Bronchial epithelial cell (primary cell): Measurements from ENCODE around the gene ANGPTL2. TPM values are rescaled to one million over a fixed set of nuclear protein-coding genes. Genes with fewer than 3 reads are reported as not detected.

Experiments used
- DNase-seq: peaks from one replicate; pipeline ENCODE4 v3.0.0-alpha.2; 2010; ENCODE audit warnings: low read depth
- FAIRE-seq: peaks from 2 replicates; lab custom pipeline; 2011; peaks lifted over from hg19 to GRCh38; lab: Jason Lieb, UNC
- H3K27me3 ChIP-seq: 2 replicates; pipeline ENCODE4 v1.5.1; 2011; ENCODE audit warnings: low read length; ENCODE audit not compliant: control insufficient read depth, insufficient read depth
- H3K36me3 ChIP-seq: 2 replicates; pipeline ENCODE4 v1.5.1; 2011; ENCODE audit warnings: low read length; ENCODE audit not compliant: control insufficient read depth, insufficient read depth
- H3K4me3 ChIP-seq: 2 replicates; pipeline ENCODE4 v1.5.1; 2011; ENCODE audit warnings: mild to moderate bottlenecking, low read depth, low read length, control low read depth
- total RNA-seq: library from RNA; depleted of rRNA; stranded (reverse); fragments of >200 nt; gene quantifications from 2 replicates; pipeline ENCODE4 v1.2.1, GENCODE V29; 2014
- TF ChIP-seq, protein P1 (sequence below): IDR thresholded peaks from 2 replicates; pipeline ENCODE4 v1.5.1; 2011; ENCODE audit warnings: mild to moderate bottlenecking, moderate library complexity, low read length, control low read depth, inconsistent platforms; ENCODE audit not compliant: insufficient read depth, severe bottlenecking

ANGPTL2 gene
- total RNA-seq, 1 donor from 2014 or later, result 0.79 TPM

DNA sequence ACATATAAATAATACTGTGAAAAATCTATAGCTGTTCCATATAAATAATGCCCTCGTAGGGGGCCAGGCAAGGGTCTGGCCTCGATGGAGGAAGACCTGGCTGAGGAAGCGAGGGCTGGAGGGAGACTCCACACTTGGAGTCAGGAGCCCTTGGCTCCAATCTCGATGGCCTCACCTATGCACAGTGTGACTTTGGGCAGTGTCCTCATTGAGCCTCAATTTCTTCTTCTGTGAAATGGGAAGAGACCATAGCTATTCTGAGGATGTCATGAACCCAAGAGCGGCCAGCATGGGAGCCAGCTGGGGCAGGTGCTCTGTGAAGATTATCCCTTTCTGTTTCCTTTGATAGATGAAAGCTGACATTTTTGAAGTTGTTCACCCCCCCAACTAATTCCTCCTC is 24.8 kb downstream of the ANGPTL2 start:
- H3K27me3 ChIP-seq, result peaks cover 5% of the 10 kb centered on the region
- H3K36me3 ChIP-seq, result no peaks in the 10 kb centered on the region
- no peak overlapping the region for H3K4me3 ChIP-seq
- DNase-seq (no peak), FAIRE-seq (no peak)
- TF ChIP-seq, protein P1, sequence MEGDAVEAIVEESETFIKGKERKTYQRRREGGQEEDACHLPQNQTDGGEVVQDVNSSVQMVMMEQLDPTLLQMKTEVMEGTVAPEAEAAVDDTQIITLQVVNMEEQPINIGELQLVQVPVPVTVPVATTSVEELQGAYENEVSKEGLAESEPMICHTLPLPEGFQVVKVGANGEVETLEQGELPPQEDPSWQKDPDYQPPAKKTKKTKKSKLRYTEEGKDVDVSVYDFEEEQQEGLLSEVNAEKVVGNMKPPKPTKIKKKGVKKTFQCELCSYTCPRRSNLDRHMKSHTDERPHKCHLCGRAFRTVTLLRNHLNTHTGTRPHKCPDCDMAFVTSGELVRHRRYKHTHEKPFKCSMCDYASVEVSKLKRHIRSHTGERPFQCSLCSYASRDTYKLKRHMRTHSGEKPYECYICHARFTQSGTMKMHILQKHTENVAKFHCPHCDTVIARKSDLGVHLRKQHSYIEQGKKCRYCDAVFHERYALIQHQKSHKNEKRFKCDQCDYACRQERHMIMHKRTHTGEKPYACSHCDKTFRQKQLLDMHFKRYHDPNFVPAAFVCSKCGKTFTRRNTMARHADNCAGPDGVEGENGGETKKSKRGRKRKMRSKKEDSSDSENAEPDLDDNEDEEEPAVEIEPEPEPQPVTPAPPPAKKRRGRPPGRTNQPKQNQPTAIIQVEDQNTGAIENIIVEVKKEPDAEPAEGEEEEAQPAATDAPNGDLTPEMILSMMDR, result no peak

DNA sequence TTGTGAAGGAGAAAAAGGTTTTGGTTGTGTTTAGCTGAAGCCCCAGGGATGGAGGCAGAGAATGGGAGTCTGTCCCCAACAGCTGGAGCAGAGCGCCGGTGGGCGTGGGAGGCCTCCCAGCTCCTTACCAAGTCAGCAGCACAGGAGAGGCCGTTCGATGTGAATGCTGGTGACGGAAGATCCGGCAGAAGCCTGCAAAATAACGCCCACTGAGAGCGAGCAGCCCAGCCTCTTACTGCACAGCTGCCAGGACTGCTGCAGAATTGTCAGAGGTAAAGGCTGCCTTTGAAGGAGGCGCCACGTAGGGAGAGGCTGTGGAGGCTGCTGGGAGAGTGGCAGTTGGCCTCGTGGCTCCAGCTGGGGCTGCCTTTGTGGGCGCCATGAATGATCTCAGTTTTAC is 26.2 kb downstream of the ANGPTL2 start:
- DNase-seq (no peak), FAIRE-seq (no peak)
- Histone ChIP-seq H3K36me3 (no peaks in the 10 kb centered on the region), H3K4me3 (no peak overlapping the region), H3K27me3 (peaks cover 2% of the 10 kb centered on the region)
- TF ChIP-seq, protein P1, result no peak

DNA sequence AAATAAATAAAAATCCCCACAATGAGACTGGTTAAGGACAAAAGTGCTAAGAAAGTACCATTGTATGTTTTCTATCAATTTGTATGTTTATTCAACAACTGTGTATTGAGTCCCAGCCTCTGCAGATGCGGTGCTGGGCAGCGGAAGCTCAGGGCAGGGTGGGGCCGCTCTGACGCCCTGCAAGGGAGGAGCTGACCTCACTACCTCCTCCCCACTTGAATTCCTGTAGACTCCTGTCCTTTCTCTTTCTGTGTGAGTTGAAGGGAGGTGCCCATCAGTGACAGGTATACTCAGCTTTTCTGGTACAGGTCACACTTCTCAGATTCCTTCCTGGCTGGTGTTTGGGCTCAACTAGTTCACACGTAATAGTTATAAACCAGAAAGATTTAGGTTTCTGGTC is 27.0 kb downstream of the ANGPTL2 start:
- H3K36me3 ChIP-seq, result no peaks in the 10 kb centered on the region
- FAIRE-seq (no peak), DNase-seq (no peak)
- no peak overlapping the region for H3K4me3 ChIP-seq
- TF ChIP-seq, protein P1, result no peak
- no peaks in the 10 kb centered on the region for H3K27me3 ChIP-seq

DNA sequence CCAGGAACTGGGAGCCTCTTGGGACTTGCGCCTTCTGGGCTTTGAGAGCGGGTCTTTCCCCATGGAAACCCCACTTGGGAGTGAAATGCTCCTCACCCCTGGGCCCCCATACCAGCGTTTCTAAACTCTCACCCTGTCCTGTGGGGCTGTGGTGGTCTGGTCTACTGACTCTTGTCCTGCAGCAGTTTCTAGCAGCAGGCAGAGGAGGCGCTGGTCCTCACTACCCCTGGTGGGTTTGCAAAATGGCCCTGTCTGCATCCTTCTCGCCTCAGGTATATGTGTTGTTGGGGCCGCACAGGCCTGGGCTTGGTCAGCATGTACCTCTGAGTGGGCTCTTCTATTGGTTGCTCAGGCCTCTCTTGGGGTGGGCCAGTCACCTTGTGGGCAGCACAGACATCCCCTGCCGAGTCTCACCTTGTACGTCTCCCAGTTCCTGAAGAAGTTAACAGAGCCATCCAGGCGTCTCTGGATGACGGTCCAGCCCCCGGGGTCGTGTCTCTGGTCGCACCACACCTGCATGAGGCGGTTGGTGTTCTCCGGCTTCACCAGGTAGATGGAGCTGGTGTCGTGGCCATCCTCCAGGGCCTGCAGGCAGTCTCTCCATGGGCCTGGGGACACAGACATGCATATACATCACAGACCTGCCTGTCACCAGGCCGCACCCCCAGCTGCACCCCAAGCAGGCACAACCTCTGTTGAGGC is 29.0 kb downstream of the ANGPTL2 start:
- H3K4me3 ChIP-seq, result no peak overlapping the region
- FAIRE-seq (no peak), DNase-seq (no peak)
- no peaks in the 10 kb centered on the region for H3K27me3 ChIP-seq
- H3K36me3 ChIP-seq, result no peaks in the 10 kb centered on the region
- TF ChIP-seq, protein P1, result no peak

DNA sequence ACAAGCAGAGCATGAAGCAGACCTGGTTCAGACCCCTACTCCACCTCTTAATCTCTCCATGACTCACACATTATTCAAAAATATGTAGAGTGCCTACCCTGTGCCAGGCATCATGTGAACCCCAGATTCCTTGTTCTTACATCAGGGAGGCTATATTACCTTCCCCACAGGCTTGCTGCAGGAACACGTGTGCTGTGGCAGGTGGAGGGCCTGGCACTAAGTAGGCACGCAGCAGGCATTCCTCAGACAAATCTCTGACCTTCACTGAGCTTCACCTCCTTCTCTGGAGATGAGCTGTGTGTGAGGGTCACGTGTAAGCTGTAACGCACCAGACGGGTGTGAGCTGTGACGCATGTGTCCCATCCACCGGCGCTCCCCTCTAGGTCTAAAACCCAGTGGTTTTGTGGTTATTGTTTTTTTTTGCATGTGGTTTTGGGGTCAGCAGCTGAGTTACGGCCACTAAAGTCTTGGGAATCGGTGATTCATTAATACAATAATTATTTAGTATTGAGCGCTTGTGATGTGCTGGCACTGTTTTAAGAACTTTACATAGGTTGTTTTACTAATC is 30.3 kb downstream of the ANGPTL2 start:
- Histone ChIP-seq H3K36me3 (no peaks in the 10 kb centered on the region), H3K27me3 (no peaks in the 10 kb centered on the region), H3K4me3 (no peak overlapping the region)
- FAIRE-seq, result no peak
- DNase-seq, result no peak
- TF ChIP-seq, protein P1, result no peak
